HG03097 (cell line): ENCODE measurements around the gene KRTAP5-4.
"Not testable (repeated sequence)": the region's sequence is repeated elsewhere in the genome, so short reads cannot be mapped to it uniquely, and the experiment has no call there.

Source experiments
- ATAC-seq: cut with Tn5 transposase; IDR thresholded peaks from one replicate; pipeline ENCODE4 v1.9.1; 2021; ENCODE audit not compliant: unreplicated experiment, low FRiP score

Gene KRTAP5-4

GRCh38 chr11:1653541-1654387 is 31.8 kb upstream of the KRTAP5-4 start:
- ATAC-seq, result no peak

DNA sequence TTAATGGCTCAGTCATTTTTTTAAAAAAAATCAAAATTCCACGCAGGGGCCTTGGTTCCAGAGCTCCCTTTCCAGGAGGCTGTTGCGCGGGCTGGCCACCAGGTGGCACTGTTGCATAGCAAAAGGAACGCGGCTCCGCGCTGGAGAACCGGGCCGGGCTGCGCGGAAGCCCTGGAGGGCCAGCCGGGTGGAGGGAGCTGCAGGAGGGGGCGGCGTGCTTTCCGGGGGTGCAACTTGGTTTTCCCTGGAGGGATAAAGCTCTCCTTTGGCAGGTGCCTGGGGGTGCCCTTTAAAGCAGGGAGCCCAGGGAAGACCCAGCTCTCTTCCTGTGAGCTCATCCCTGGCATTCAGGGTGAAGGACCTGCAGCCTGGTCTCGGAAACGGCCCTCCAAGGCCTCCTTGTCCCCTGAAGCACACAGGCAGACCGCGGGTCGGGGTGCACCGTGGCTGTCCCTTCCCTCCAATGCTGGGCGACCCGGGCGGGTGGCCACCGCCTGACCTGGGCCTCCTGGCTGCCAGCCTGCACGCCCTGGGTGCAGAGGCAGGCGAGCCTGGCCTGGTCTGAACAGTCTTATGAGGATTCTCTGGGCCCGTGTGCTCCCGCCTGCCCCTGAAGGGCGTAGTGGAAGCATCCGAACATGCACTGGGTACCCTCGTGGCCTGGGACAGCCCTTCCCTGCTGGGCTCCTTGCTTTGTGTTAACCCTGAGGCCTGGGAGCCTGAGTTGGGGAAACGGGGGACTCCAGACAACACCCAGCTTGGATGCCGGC is 31.0 kb upstream of the KRTAP5-4 start:
- no peak for ATAC-seq

DNA sequence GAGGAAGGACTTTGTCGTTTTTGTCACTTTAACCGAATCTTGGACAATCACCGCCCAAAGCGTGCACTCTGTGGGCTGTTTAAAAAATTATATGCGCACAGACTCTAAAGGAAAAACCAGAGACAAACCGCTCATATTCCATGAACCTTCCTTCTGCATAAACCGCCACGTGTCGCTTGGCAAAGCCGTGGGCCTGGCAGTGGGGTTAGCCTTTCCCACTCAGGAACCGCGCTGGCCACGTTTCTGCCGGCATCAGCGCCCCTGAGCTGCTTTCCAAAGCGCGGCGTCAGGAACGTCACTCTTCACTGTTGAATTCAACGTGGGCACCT is 30.5 kb upstream of the KRTAP5-4 start:
- no peak for ATAC-seq

- no peak for ATAC-seq
Measured at GRCh38 chr11:1652026-1652425, 30.1 kb upstream of the KRTAP5-4 start.

- no peak for ATAC-seq
Measured at GRCh38 chr11:1651411-1651980, 29.6 kb upstream of the KRTAP5-4 start.

DNA sequence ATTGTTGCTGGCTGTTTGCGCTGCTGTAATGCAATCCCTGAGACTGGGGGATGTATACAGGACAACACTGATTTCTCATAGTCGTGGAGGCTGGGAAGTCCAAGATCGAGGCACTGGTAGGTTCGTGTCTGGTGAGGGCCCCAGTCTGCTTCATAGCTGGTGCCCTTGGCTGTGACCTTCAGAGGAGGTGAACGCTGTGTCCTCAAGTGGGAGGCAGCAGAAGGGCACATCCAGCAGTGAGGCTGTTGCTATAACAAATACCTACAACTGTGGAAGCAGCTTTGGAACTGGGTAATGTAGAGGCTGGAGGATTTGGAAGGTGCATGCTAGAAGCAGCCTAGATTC is 29.0 kb upstream of the KRTAP5-4 start:
- no peak for ATAC-seq

DNA sequence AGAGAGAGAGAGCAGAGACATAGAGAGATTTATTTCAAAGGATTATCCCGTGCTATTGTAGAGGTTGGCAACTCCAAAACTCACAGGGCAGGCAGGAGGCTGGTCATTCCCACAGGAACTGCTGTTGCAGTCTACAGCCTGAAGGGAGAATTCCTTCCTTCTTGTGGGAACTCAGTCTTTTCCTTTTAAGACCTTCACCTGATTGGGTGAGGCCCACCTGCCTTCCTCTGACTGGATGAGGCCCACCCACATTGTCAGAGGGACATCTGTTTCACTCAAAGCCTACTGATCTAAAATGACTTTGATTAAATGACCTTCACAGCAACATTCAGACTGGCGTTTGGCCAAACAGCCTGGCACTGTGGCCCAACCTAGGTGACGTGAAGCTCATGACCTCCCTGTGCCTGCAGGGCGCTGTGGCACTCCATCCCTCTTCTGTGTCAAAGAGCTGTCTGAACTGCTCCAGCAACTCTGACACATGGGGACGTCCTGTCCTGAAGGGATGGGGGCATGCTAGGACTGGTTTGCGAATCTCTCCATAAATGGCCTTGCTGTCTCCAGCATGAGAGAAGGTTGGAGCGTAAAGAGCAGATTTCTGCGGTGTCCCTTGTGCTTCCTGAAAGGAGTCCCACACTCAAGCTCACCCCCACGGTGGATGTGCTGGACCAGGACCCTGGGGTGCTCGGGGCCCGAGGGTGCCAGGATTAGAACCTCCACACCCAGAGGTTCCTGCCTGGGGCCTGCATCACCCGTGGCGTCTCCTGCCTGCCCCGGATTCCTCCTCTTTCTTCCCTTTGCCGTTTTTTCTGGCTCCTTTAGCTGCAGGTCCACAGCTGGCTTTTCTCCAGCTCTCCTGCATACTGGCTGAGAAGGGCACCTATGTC is 28.3 kb upstream of the KRTAP5-4 start:
- no peak for ATAC-seq

- no peak for ATAC-seq
Measured at GRCh38 chr11:1648653-1649420, 26.9 kb upstream of the KRTAP5-4 start.

DNA sequence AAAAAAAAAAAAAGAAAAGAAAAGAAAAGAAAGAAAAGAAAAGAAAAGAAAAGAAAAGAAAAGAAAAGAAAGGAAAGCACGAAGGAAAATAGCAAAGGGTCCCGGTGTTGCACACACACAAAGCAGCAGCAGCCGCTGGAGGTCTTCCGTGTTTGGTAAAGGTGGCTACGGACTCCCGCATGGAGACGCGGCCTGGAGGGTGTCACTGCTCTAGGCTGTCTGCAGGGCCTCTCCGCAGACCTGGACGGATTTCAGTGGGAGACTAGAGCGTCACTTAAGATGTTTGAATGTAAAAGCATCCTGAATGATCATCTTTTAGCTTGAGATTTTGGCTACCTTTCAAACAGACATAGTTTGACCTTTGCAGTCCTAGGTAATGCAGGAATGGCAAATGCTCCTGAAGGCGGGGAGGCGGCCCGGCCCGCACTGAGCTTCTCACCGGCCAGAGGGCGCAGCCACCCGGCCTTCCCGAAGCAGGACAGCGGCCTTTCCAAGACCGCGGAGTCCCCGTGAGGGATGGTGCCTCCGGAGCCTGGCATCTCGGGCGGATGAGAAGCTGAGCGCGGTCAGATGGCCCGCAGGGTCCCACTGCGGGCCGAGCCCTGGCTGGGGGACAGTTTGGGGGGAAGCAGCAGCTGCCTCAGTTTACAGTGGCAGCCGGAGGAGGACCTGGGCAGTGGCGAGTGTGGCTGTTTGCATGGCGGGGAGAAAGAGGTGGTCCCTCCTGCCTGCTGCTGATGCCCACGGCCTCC is 26.1 kb upstream of the KRTAP5-4 start:
- no peak for ATAC-seq

- not testable (repeated sequence) for ATAC-seq
Measured at GRCh38 chr11:1646540-1646939, 24.6 kb upstream of the KRTAP5-4 start.

GRCh38 chr11:1645357-1645821 is 23.5 kb upstream of the KRTAP5-4 start:
- ATAC-seq, result no peak

DNA sequence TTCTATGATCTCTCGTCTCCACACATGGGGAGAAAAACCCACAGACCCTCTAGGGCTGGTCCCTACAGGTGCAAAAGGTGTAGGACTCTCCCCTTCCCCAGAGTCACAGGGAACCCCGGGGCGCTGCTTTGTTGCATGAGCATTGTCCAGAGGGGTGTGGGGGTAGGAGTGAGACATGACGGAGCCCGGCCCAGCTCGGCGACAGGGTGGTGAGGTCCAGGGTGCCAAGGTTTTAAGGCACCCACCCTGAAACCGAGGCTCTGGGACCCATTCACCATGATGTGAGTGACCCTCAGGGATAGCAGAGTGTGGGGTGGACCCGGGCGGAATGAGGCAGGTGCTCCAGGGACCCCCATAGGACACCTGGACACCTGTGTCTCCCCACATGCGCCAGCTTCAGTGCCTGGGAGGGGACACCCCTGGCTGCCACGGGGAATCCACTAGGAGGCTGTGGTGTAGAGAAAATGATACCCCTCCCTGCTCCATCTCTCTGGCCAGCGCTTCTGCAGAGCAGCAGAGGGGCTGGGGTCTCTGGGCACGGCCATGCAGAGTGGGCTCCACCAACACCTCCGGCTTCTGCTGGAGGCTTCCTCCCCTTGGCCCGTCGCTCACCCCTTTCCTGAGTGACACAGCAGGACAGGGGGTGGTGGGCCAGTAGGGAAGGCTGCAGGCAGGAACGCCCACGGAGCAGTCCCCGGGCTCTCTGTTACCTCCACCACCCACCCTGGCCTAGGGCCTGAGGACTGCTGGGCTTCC is 22.8 kb upstream of the KRTAP5-4 start:
- ATAC-seq, result no peak

GRCh38 chr11:1643146-1643690 is 21.3 kb upstream of the KRTAP5-4 start:
- no peak for ATAC-seq

DNA sequence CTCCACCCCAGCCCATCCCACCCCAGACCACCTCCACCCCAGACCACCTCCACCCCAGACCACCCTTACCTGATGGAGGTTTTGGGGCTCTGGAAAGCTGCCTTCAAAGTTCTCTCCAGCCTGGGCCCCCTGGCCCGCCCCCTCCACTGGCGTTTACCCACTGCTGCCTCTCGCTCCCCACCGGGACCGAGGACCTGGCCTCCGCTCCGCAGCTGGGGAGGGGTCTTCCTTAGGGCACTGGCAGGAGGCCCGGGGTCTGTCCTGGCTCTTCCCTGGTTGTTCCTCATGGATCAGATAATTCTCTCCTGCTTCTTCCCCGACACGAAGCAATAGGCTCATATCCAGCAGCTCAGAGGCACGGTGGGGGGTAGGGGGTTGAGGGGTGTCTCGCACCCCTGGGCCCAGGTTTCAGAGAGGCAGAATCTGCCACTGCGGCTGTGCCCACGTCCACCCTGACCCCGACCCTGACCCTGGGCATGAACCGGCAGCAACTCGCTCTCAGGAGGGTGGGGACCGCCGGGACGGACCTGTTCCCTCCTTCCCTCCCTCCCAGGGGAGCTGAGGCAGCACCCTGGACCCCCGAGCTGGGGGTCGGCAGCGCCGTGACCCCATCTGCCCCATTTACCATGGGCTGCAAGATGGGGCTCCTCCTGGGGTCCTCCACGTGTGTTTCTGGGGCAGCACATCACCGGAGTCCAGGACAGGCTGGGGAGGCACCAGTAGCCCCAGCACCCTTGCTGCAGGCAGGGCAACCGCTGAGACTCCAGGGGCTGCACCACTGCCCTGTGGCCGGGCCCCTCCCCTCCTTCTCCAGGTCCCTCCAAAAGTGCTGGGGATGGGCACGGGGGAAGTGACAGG is 20.6 kb upstream of the KRTAP5-4 start:
- no peak for ATAC-seq

DNA sequence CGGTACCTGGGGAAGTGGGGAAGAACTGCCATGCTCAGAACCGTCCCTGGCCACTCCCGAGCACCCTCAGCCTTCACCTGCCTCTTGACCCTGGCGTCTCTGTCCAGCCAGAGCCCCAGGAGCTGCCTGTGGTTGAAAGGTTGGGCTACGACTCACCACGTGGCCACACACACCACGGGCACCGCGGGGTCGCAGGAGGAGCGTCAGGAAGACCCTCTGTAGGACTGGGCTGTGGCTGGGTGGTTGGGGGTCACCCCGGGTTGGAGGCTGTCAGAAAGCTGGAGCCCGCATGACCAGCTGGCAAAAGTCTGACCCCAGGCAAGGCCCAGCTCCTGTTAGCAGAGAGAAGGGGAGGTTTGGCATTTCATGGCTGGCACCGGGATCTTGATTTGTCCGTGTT is 19.2 kb upstream of the KRTAP5-4 start:
- ATAC-seq, result no peak

GRCh38 chr11:1640076-1640946 is 18.4 kb upstream of the KRTAP5-4 start:
- ATAC-seq, result no peak
